Uterus (tissue), 2 donors: Measurements from ENCODE around the gene DUOXA1.
"Not testable (repeated sequence)": the region's sequence is repeated elsewhere in the genome, so short reads cannot be mapped to it uniquely, and the experiment has no call there.

Experiments used
- POLR2A ChIP-seq, 2 donors: fragments of 450-650 bp; IDR thresholded peaks; one replicate each; pipeline ENCODE4 v1.6.1; 2016; ENCODE audit warnings: antibody characterized with exemption in 2 of 2, mild to moderate bottlenecking in 1 of 2, moderate library complexity in 1 of 2
- TF ChIP-seq, protein P1 (sequence below), 4 experiments: fragments of 200-600 bp in 2 of 4; fragments of 450-650 bp in 2 of 4; sonication (generic) in 2 of 4; IDR thresholded peaks; one replicate each; pipeline ENCODE4 v1.5.1; 2016 to 2019; ENCODE audit warnings: antibody characterized with exemption in 4 of 4, mild to moderate bottlenecking in 2 of 4, moderate library complexity in 1 of 4

DNA sequence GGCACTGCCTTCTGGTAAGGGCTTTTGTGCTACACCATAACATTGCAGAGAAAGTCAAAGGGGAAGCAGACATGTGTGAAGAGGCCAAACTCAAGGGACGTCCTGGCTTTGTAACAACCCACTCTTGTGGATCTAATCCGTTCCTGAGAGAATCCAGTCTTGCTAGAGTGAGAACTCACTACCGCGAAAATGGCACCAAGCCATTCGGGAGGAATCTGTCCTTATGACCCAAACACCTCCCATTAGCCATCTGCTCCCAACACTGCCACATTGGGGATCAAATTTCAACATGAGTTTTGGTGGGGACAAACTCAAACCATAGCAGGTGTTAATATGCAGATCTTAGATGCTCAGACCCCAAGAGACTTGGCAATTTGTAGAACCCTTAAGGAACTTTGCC lies 50.5 kb downstream of the DUOXA1 start:
- TF ChIP-seq, protein P1, sequence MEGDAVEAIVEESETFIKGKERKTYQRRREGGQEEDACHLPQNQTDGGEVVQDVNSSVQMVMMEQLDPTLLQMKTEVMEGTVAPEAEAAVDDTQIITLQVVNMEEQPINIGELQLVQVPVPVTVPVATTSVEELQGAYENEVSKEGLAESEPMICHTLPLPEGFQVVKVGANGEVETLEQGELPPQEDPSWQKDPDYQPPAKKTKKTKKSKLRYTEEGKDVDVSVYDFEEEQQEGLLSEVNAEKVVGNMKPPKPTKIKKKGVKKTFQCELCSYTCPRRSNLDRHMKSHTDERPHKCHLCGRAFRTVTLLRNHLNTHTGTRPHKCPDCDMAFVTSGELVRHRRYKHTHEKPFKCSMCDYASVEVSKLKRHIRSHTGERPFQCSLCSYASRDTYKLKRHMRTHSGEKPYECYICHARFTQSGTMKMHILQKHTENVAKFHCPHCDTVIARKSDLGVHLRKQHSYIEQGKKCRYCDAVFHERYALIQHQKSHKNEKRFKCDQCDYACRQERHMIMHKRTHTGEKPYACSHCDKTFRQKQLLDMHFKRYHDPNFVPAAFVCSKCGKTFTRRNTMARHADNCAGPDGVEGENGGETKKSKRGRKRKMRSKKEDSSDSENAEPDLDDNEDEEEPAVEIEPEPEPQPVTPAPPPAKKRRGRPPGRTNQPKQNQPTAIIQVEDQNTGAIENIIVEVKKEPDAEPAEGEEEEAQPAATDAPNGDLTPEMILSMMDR (IDR thresholded peaks at IDR 0.05), result not testable (repeated sequence)
- not testable (repeated sequence) for TF ChIP-seq POLR2A (IDR thresholded peaks at IDR 0.05)
